GM10266 (cell line): ENCODE results near the gene COL6A2.

Experiments
- DNase-seq: peaks from one replicate; pipeline ENCODE4 v3.0.0; 2012; ENCODE audit errors: extremely low spot score
- TF ChIP-seq, protein P1 (sequence below): IDR thresholded peaks from 2 replicates; pipeline ENCODE4 v1.5.1; 2012; ENCODE audit warnings: mild to moderate bottlenecking, low read depth; ENCODE audit not compliant: control insufficient read depth, insufficient read depth; ENCODE audit errors: missing control alignments

Gene COL6A2

DNA sequence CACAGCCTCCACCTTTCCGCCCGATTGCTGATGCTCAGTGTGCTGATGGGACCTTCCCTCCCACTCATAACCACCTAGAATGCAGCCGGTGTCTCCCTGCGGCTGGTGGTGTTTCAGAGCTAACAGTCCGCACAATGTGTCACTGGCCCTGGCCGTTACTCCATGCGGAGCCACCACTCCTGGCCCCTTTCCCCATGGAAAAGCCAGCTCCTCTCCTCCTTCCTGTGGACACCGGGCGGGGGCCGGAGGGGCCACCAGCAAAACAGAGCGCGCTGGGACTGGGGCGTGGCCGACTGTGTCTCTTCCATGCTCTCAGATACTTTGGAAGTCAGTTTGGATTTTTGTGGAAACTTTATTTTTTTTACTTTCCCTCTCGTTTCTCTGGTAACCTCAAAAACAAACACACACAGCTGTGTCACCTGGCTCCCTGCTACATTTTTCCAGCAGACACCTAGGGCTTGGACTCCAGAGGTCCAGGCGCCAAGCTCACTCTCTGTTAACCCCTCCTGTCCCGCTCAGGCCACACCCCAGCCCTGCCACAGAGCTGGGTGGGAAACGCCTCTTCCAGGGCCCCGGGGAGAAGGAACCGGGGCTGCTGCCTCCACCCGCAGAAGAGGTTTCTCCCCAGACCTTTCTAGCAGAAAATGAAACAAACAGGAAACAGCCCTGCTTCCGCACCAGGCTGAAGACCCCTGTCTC, 32.5 kb upstream of the COL6A2 start:
- no peak for DNase-seq
- TF ChIP-seq, protein P1, sequence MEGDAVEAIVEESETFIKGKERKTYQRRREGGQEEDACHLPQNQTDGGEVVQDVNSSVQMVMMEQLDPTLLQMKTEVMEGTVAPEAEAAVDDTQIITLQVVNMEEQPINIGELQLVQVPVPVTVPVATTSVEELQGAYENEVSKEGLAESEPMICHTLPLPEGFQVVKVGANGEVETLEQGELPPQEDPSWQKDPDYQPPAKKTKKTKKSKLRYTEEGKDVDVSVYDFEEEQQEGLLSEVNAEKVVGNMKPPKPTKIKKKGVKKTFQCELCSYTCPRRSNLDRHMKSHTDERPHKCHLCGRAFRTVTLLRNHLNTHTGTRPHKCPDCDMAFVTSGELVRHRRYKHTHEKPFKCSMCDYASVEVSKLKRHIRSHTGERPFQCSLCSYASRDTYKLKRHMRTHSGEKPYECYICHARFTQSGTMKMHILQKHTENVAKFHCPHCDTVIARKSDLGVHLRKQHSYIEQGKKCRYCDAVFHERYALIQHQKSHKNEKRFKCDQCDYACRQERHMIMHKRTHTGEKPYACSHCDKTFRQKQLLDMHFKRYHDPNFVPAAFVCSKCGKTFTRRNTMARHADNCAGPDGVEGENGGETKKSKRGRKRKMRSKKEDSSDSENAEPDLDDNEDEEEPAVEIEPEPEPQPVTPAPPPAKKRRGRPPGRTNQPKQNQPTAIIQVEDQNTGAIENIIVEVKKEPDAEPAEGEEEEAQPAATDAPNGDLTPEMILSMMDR, result no peak

DNA sequence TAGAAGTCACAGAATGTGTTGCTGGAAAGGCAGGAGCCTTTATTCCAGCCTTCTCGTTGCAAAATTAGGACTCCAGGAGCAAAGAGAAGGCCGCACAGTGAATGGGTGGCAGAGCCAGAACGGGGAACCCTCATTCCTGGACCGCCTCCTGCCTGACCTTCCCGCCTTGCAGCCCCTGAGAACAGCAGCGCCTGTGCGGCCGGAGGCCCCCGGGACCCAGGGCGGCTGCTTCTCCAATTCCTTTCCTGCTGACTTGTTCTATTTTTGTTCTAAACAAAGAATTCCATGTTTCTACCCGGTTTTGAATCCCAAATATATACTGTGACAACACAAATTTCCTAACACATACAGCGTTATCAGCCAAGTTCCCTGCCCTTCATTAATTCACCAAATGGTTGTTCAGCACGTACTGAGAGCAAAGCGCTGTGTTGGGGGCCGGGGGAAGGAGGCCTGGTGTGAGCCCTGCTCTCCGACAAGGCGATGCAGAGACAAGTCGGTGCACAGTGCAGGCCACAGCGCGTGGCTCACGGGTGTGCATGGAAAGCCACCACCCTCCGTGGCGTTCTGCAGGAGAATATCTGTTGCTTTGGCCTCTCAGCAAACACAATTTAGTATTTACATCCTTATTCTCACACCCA, 31.9 kb upstream of the COL6A2 start:
- no peak for DNase-seq
- TF ChIP-seq, protein P1, result no peak

DNA sequence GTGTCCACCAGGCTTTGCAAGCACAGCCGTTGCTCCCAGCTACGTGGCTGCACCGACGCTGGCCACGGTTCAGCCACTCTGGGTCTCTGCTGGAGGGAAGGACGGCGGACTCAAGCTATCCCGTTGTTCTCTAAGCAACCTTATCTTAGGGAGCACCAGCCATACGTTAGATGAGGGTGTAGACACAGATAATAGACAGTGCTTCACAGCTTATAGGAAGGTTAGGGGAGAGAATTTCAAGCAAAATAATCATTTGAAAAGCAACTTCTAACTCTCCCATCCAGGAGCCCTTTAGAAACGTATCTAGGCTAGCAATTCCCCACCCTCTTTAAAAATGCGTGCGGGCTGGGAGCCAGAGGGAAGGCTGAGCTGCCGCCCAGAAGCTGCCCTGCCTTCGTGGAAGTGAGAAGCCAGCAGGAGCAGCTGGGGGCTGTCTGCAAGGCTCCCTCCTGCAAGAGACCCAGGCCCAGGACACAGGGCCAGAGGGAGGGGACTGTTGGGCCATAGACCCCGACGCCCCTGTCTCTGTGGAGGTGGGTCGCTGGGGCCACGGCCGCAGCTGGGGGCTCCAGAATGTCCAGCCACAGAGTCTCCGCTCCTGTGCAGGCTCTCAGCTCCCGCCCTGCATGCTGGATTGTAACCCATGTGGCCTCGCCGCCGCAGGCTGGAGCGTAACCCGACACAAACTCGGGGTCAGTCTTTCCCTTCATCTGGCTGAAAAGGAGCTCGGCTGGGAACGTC, 31.2 kb upstream of the COL6A2 start:
- TF ChIP-seq, protein P1, result no peak
- DNase-seq, result no peak

DNA sequence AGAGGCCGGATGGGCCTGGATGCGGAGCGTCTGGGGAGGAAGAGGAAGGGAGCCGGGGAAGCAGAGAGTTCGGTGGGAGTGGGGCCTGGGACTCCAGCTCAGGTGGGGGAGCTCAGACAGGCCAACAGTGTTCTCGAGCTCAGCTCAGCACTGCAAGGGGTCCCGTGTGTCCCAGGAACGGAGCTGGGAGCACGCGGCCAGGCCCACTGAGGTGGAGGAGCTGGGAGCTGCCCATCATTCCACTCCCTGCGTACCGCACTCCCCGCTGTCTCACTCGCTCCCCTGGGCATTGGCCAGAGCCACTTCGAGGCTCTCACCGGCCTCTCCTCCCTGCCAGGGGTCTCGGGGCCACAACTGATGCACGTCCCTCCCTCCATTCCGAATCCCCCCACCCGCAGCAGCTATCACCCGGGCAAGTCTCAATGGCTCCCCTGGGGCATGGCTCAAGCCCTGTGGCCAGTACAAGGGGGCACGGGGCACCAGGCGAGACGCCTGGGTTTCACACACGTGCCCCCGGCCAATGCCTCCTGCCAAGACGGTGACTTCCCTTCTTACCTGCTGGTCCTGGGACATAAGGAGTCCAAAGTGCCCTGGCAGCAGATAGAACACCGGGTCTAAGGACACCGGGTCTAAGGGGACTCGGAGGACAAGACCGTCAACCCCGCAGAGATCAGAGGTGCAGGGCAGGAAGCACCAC, 30.3 kb upstream of the COL6A2 start:
- TF ChIP-seq, protein P1, result no peak
- no peak for DNase-seq

DNA sequence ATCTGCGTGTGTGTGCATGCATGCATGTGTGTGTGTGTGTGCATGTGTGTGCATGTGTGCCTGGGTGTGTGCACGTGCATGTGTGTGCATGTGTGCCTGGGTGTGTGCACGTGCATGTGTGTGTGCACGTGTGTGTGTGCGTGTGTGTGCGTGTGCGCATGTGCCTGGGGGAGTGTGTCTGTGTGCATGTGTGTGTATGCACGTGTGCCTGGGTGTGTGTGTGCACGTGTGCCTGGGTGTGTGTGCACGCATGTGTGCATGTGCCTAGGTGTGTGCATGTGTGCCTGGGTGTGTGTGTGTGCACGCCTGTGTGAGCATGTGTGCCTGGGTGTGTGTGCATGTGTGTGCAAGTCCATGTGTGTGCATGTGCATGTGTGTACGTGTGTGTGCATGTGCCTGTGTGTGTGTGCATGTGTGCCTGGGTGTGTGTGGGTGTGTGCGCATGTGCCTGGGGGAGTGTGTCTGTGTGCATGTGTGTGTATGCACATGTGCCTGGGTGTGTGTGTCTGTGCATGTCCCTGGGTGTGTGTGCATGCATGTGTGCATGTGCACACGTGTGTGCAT, 29.3 kb upstream of the COL6A2 start:
- no peak for DNase-seq
- TF ChIP-seq, protein P1, result no peak

DNA sequence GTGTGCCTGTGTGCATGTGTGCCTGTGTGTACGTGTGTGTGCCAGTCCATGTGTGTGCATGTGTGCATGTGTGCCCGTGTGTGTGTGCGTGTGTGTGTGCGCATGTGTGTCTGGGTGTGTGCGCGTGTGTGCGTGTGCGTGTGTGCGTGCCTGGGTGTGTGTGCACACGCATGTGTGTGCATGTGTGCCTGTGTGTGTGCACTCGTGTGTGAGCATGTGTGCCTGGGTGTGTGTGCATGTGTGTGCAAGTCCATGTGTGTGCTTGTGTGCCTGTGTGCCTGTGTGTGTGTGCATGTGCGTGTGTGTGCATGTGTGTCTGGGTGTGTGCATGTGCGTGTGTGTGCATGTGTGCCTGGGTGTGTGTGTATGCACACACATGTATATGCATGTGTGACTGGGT, 28.7 kb upstream of the COL6A2 start:
- DNase-seq, result no peak
- TF ChIP-seq, protein P1, result no peak
